GM12878 (cell line): ENCODE data around the gene SIRT3. TPM values are rescaled to one million over a fixed set of nuclear protein-coding genes. Genes with fewer than 3 reads are reported as not detected.
A peak's percentile ranks its signal among the peaks of the same experiment; 100 is the strongest.

Experiments used
- ATF3 ChIP-seq: IDR thresholded peaks from 2 replicates; pipeline ENCODE4 v1.6.1; 2011; ENCODE audit warnings: low read depth, mild to moderate bottlenecking, low read length, moderate library complexity, borderline replicate concordance; ENCODE audit errors: extremely low read depth
- ATF7 ChIP-seq: fragments of 450-650 bp; IDR thresholded peaks from 2 replicates; pipeline ENCODE4 v1.6.1; 2016; ENCODE audit warnings: low read depth, mild to moderate bottlenecking
- BCL11A ChIP-seq: IDR thresholded peaks from 2 replicates; pipeline ENCODE4 v1.6.1; 2011; ENCODE audit warnings: low read depth, low read length
- BCL3 ChIP-seq: IDR thresholded peaks from 2 replicates; pipeline ENCODE4 v1.6.1; 2011; ENCODE audit warnings: borderline replicate concordance, low read depth, mild to moderate bottlenecking, moderate library complexity, low read length; ENCODE audit not compliant: insufficient read depth, poor library complexity, severe bottlenecking
- CBFB ChIP-seq: IDR thresholded peaks from 2 replicates; pipeline ENCODE4 v1.6.1; 2016; ENCODE audit warnings: antibody characterized with exemption, low read depth
- CHD1 ChIP-seq: IDR thresholded peaks from 2 replicates; pipeline ENCODE4 v1.6.1; 2012; ENCODE audit warnings: low read depth, low read length, improper control_type of control experiment
- E2F4 ChIP-seq: IDR thresholded peaks from 2 replicates; pipeline ENCODE4 v1.6.1; 2012; ENCODE audit warnings: low read depth, low read length, improper control_type of control experiment
- ESRRA ChIP-seq: IDR thresholded peaks from 2 replicates; pipeline ENCODE4 v1.6.1; 2012; ENCODE audit warnings: mild to moderate bottlenecking, low read length, improper control_type of control experiment
- FOXK2 ChIP-seq: fragments of 450-650 bp; IDR thresholded peaks from 2 replicates; pipeline ENCODE4 v1.6.1; 2017; ENCODE audit warnings: mild to moderate bottlenecking, moderate library complexity
- FOXM1 ChIP-seq: IDR thresholded peaks from 2 replicates; pipeline ENCODE4 v1.6.1; 2012; ENCODE audit warnings: low read depth, mild to moderate bottlenecking, inconsistent platforms, low read length, moderate library complexity
- LARP7 ChIP-seq: fragments of 450-650 bp; IDR thresholded peaks from 2 replicates; pipeline ENCODE4 v1.6.1; 2017; ENCODE audit warnings: mild to moderate bottlenecking
- MLLT1 ChIP-seq: fragments of 450-650 bp; IDR thresholded peaks from 2 replicates; pipeline ENCODE4 v1.6.1; 2016; ENCODE audit warnings: mild to moderate bottlenecking
- MXI1 ChIP-seq: fragments of 150-350 bp; IDR thresholded peaks from 2 replicates; pipeline ENCODE4 v1.6.1; 2011; ENCODE audit warnings: low read depth, mild to moderate bottlenecking, inconsistent platforms, low read length, improper control_type of control experiment
- NFYA ChIP-seq: IDR thresholded peaks from 2 replicates; pipeline ENCODE4 v1.6.1; 2011; ENCODE audit warnings: low read depth, mild to moderate bottlenecking, low read length, improper control_type of control experiment, borderline replicate concordance
- PAX8 ChIP-seq: fragments of 450-650 bp; IDR thresholded peaks from 2 replicates; pipeline ENCODE4 v1.6.1; 2017; ENCODE audit warnings: mild to moderate bottlenecking, moderate library complexity
- PML ChIP-seq: IDR thresholded peaks from 2 replicates; pipeline ENCODE4 v1.6.1; 2012; ENCODE audit warnings: low read length, inconsistent platforms
- POLR2AphosphoS5 ChIP-seq: IDR thresholded peaks from 2 replicates; pipeline ENCODE4 v1.6.1; 2011; ENCODE audit warnings: mild to moderate bottlenecking, low read length, inconsistent platforms
- RAD21 ChIP-seq: IDR thresholded peaks from 2 replicates; pipeline ENCODE4 v1.6.1; 2011; ENCODE audit warnings: mild to moderate bottlenecking, low read depth, low read length, moderate library complexity; ENCODE audit not compliant: insufficient read depth
- RAD51 ChIP-seq: fragments of 450-650 bp; IDR thresholded peaks from 2 replicates; pipeline ENCODE4 v1.6.1; 2016; ENCODE audit warnings: moderate library complexity, mild to moderate bottlenecking, inconsistent platforms
- RB1 ChIP-seq: fragments of 450-650 bp; formaldehyde crosslinking; IDR thresholded peaks from 2 replicates; pipeline ENCODE4 v1.6.1; 2017; ENCODE audit warnings: mild to moderate bottlenecking, borderline replicate concordance
- RUNX3 ChIP-seq: IDR thresholded peaks from 2 replicates; pipeline ENCODE4 v1.6.1; 2012; ENCODE audit warnings: low read length, inconsistent platforms
- SIX5 ChIP-seq: IDR thresholded peaks from 2 replicates; pipeline ENCODE4 v1.6.1; 2011; ENCODE audit warnings: mild to moderate bottlenecking, low read depth, low read length, moderate library complexity; ENCODE audit not compliant: severe bottlenecking
- SREBF1 ChIP-seq: IDR thresholded peaks from 2 replicates; pipeline ENCODE4 v1.6.1; 2012; ENCODE audit warnings: mild to moderate bottlenecking, low read length
- SRF ChIP-seq, 2 experiments: IDR thresholded peaks; 2 replicates each; pipeline ENCODE4 v1.6.1; 2011; ENCODE audit warnings: low read depth in 2 of 2, low read length in 2 of 2, mild to moderate bottlenecking in 1 of 2, moderate library complexity in 1 of 2
- TAF1 ChIP-seq: IDR thresholded peaks from 2 replicates; pipeline ENCODE4 v1.6.1; 2011; ENCODE audit warnings: mild to moderate bottlenecking, low read depth, low read length, borderline replicate concordance
- ZNF274 ChIP-seq: IDR thresholded peaks from one replicate; pipeline ENCODE4 v1.8.0; 2011; ENCODE audit not compliant: insufficient read length, insufficient read depth
- polyA plus RNA-seq, 11 experiments: library from polyadenylated mRNA; depleted of rRNA in 4 of 11; unstranded in 6 of 11; stranded (reverse) in 5 of 11; fragments of >200 nt; fragmentation: Nextera tagmentation in 4 of 11; fragmentation: Illumina TruSeq in 1 of 11; extraction: Ambion mirVana in 4 of 11; extraction: Trizol in 1 of 11; gene quantifications; 1 replicate in 1 of 11; 2 replicates in 10 of 11; pipeline versions ENCODE4 v1.2.1 to v1.2.3, GENCODE V29; 2011 to 2016; ENCODE audit warnings: inconsistent platforms in 2 of 11, missing spikeins in 2 of 11, low read depth in 1 of 11
- total RNA-seq, 4 experiments: library from RNA; depleted of rRNA in 3 of 4; stranded (reverse); fragments of >200 nt in 3 of 4; fragmentation: Illumina TruSeq in 1 of 4; extraction: Trizol in 1 of 4; gene quantifications; 2 replicates each; pipeline versions ENCODE4 v1.2.1 to v1.2.3, GENCODE V29; 2013 to 2021

SIRT3 gene
- total and polyA plus RNA-seq, 10 of the 15 experiments (the other 5 are each of a cell fraction or from before 2014, with no cell fraction given), result 0.90 to 23.2 (median 12.6) TPM

- TF ChIP-seq CBFB, result no peak; the same call in 1 of the 2 replicates
- no peak for TF ChIP-seq ESRRA
- peak; percentile 19 for TF ChIP-seq SIX5
- TF ChIP-seq PML, result 0 out of 2 replicates have a peak, but pooled peaks have one; percentile 47
- TF ChIP-seq E2F4, result peak; percentile 57
- no peak for TF ChIP-seq FOXK2
- no peak for TF ChIP-seq NFYA
- no peak for TF ChIP-seq ZNF274
- TF ChIP-seq POLR2AphosphoS5, result peak; percentile 73
- 0 out of 4 replicates have a peak, but pooled peaks of 1 of the 2 experiments have one; percentile 47 for TF ChIP-seq SRF (IDR thresholded peaks at IDR 0.05; ENCODE audit: low read depth in 2 of 2, low read length in 2 of 2)
- TF ChIP-seq RUNX3, result 0 out of 2 replicates have a peak, but pooled peaks have one; percentile 6
- TF ChIP-seq BCL11A, result no peak
- peak; percentile 9; the same call in 1 of the 2 replicates for TF ChIP-seq MLLT1
- no peak for TF ChIP-seq PAX8
- TF ChIP-seq SREBF1, result no peak
- TF ChIP-seq MXI1, result peak; percentile 73
- no peak for TF ChIP-seq ATF7
- peak; percentile 63 for TF ChIP-seq LARP7
- no peak for TF ChIP-seq RAD21
- peak; percentile 57; the same call in 1 of the 2 replicates for TF ChIP-seq TAF1
- TF ChIP-seq CHD1, result no peak
- no peak for TF ChIP-seq ATF3
- TF ChIP-seq RAD51, result no peak
- peak; percentile 29 for TF ChIP-seq BCL3
- no peak for TF ChIP-seq FOXM1
- 0 out of 2 replicates have a peak, but pooled peaks have one; percentile 37 for TF ChIP-seq RB1
Measured at GRCh38 chr11:208181-208916, 27.8 kb downstream of the SIRT3 start (continued).
